HG03571 (cell line): ENCODE measurements around the gene COL4A1.
"Not testable (repeated sequence)": the region's sequence is repeated elsewhere in the genome, so short reads cannot be mapped to it uniquely, and the experiment has no call there.

Source experiments
- ATAC-seq: cut with Tn5 transposase; IDR thresholded peaks from one replicate; pipeline ENCODE4 v1.9.1; 2021; ENCODE audit not compliant: unreplicated experiment

The COL4A1 gene

DNA sequence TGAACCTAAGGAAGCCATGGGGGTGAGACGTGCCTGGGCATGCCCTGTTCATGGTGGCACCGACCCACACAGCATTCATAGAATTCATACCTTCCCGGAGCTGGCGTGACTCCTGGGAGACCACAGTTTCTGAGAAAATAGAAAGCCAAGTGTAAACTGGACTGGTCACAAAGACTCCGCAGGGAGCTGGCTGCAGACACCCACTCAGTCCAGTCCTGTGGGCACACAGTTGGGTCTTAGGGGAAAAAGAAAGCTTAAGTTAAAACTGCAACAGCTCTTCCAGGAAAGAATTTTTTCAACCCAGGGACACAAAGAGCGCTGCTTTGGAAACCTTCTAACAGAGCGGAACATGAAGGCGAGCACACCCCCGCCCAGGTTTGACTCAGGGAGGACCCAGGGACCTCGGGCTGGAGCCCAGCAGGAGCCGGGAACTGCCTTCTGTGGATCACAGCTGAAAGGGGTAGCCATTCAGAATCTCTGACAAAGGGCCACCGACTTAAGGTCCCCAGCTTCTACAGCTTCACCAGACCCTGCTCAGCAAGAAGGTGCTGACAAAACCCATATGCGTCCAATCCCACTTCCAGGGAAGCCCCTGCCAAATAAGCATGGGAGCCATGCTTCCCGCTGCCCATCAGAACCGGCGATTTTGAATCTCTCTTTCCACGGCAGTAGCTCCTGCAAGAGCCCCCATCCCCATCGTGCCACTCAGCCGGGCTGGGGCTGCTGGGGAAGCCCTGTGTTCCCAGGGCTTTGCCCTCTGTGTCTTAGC, 183.7 kb downstream of the COL4A1 start:
- ATAC-seq: no peak

DNA sequence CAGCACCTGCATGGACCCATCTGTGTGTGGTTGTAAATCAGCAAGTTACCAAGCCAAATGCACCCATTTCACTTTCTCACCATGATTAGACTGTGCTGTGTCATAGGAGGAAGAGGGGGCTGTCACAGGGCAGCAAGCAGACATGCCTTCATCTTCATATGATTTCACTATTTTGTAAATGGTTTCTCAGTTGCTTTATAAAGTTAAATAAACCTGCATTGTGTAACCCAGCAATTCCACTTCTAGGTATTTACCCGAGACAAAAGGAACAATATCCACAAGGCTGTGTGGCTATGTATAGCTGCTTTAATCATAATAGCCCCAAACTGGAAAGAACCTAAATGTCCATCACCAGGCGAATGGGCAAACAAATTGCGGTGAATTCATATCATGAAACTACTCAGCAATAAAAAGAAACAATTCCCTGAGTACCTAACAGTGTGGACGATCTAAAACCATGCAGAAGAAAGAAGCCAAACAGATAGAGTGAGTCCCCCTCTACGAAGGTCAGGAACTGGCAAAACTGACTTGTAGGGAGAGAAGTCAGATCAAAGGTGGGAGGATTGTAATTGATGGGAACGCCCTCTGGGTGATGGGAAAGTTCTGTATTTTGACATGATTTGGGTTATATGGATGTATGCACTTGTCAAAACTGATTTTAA, 185.4 kb downstream of the COL4A1 start:
- no peak for ATAC-seq

DNA sequence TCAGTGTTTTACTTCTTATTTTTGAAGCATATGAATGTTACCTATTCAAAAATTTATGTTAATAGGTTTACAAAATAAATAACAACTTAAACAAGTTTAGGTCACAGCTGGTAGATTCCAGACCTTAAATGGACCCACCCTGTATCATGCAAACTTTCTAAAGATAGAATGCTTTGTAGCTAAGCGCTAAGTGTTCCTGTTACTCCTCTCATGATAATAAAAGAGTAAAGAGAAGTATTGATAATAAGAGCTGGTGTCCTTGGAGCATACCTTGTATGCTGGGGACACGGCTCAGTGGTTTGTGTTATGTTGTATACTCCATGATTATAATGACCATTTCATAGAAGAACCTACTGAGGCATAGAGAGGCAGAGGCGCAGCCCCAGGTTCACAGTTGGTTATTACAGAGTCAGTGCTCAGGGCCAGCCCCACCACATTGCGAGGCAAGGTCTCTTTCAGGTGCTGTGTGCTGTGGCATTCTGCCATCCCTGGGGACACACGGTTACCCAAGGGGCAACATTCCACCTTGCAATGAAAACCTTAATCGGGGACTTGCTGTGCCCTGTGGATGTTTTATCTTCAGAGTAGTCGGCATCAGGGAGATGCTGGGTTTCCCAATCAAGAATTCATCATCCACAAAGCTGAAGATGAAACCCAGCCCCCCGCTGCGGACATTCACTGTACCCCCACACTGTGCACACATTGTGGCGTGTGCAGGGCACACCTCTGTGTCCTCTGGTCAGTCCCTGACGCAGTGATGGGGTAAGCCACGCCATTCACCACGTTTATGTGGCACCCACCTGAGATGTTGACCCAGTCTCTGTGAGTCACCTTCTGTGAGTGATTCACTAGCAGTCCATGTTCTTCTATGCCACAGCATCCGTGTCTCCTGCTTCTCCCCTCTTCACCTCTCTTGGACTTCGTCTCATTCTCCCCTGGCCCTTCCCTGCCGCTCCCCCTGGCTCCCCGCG, 186.7 kb downstream of the COL4A1 start:
- no peak for ATAC-seq

GRCh38 chr13:110118106-110118505, 188.9 kb downstream of the COL4A1 start:
- no peak for ATAC-seq

DNA sequence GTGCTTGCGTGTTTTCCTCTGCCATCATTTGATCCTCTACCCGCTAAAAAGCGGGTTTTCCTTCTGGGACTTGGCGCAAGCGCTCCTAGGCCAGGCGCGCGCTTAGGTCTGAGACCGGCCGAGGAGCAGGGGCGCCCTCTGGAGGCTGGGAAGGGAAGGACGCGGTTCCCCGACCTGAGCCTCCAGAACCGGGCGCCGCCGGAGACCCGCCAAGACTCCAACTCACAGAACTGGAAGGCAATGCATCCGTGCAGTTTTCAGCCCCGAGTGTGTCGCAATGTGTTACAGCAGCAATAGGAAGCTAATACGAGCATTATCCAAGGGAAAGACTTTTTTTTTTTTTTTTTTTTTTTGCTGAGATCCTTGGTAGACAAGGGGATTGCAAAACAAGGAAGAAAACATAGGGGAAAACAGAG, 190.9 kb downstream of the COL4A1 start:
- no peak for ATAC-seq

DNA sequence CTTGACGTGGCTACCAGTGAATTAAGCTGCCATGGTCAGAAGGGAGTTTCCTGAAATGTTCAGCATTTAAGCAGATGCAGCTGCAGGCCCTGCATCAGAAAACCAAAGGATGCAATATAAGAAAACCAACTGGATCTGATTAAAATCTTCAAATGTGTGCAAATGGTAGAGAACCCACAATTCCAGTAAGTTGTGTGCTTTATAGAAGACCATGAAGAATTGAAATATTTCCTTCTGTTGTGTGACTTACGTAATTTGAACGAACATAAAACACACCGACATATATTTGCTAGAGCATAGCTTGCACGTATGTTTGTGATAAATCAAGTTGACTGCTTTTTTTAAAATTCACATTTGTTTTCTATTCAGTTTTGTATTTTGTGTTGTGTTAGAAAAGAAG, 191.4 kb downstream of the COL4A1 start:
- no peak for ATAC-seq

DNA sequence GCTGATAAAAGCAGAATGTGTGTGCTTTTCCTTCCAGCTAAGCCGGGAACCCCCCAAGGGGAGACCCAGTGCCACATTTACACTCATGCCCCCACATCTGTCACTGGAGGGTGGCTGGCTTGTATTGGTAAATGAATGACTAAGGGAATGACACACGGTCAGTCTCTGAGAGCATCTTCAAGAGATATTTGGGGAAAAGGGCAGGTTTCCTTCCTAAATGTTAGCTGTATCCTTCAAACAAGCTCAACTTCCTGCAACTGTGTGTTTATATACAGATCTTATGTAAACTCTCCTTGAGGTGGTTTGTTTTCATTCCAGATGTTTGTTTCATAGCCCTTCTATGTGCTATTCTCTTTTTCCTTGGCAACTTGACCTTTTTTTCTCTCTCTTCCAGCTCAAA, 192.6 kb downstream of the COL4A1 start:
- no peak for ATAC-seq

- no peak for ATAC-seq
Observed at GRCh38 chr13:110113284-110113764, 193.6 kb downstream of the COL4A1 start.

GRCh38 chr13:110112379-110112778, 194.6 kb downstream of the COL4A1 start:
- ATAC-seq: not testable (repeated sequence)

DNA sequence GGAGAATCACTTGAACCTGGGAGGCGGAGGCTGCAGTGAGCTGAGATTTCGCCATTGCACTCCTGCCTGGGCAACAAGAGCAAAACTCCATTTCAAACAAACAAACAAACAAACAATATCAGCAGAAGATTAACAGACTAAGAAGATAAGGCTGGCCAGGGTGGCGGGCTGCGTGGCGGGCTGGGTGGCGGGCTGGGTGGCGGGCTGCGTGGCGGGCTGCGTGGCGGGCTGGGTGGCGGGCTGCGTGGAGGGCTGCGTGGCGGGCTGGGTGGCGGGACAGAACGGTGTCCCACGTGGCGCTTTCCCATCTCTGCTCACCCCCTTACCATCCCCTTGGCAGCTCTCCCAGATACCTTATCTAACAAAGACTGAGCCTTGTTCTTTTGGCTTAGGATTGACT, 196.2 kb downstream of the COL4A1 start:
- ATAC-seq: no peak

GRCh38 chr13:110109910-110110309, 197.0 kb downstream of the COL4A1 start:
- ATAC-seq: no peak

GRCh38 chr13:110109140-110109783, 197.7 kb downstream of the COL4A1 start:
- no peak for ATAC-seq

DNA sequence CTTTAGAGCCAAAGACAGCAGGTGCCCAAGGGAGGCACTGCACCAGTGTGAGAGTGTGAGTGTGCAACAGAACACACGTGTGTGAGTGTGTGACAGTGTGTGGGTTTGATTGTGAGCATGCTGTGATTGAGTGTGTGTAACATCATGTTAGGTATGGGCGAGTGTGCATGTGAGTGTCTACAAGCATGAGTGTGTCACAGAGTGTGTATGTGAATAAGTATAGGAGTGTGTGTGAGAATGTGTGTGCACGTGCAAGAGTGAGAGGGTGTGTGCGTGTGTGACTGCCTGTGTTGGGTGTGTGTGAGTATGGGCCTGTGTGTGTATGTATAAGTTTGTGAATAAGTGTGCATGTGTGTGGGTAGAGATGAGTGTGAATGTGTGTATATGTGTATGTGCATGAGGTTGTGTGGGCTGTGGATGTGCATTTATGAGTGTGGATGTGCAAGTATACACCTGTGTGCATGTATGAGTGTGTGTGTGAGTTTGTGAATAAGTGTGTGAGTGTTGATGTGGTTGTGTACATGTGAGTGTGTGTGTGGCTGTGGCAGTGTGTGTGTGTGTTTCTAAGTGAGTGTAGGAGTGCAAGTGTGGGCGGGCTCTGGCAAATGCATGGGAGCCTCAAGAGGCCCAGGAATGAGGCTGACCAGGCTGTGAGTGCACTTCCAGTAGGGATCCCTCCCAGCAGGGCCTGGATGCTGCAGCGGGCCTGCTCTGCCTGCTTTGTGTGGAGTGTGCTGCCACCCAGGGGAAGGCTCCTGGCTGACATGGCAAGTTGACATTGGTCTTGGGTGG, 198.4 kb downstream of the COL4A1 start:
- no peak for ATAC-seq

DNA sequence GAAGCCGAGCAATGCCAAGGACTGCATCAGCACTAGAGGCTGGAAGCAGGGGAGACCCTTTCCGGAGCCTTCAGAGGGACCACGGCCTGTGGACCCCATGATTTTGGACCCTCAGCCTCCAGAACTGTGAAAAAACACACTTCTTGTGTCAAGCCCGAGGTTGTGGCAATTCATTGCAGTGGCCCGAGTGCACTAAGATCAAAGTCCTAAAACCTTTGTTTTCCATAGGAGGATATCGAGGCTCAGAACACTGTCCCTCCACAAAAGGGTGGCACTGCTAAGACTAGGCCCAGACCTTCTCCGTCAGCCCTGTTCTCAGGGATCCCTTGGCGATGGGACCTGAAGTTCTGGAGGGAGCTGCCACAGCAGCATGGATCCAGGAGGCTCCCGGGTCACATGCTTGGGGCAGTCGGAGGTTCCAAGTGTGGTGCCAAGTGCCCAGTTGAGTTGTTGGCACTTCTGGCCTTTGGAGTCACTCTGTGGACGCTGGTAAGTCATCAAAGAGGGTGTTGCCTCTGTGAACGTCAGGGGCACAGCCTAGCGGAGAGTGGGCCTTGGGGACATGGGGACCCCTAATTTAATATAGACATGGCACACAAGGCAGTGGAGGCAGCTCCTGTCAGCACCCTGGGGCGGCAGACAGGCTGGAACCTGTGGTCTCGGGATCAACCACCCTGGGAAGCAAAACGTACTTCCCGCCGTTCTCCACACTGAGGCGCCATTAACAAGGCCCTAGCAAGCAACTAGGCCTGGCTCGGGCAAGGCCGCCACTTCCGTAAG, 199.2 kb downstream of the COL4A1 start:
- ATAC-seq: no peak

DNA sequence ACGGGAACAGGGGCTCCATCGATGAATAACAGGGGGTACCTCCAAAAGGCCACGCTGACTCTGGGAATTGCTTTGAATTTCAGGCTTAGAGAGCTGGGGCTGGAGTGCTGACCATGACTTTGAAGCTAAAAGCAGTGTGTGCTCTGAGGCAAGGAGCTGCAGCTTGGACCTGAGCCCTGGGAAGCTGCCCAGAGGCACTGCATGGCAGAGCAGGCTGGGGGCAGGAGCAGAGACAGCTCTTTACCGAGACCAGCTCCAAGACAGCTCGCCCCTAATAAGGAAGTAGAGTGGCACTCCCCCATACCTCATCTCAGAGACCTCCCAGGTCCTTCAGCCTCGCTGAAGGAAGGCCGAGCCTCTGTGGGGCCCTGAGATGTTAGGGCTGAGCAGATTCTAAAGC, 200.2 kb downstream of the COL4A1 start:
- ATAC-seq: no peak

DNA sequence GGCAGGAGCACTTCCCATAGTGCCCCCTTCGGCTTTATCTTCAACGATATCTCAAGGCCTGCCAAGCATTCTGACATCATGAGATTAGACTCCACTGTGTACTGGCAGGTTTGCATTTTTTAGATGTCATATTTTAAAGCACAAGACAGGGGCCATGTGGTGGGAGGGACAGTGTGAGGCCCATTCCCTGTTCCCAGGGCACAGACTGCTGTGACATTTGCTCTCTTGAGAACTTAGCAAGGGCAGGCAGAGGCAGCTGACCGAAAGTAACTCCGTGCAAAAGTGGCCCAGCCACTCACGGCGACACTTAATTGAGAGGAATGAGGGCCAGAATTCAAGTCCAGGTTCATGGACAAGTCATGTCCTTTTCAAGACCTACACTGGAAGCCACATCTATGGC, 201.8 kb downstream of the COL4A1 start:
- no peak for ATAC-seq

- ATAC-seq: no peak
Observed at GRCh38 chr13:110103534-110103933, 203.4 kb downstream of the COL4A1 start.

DNA sequence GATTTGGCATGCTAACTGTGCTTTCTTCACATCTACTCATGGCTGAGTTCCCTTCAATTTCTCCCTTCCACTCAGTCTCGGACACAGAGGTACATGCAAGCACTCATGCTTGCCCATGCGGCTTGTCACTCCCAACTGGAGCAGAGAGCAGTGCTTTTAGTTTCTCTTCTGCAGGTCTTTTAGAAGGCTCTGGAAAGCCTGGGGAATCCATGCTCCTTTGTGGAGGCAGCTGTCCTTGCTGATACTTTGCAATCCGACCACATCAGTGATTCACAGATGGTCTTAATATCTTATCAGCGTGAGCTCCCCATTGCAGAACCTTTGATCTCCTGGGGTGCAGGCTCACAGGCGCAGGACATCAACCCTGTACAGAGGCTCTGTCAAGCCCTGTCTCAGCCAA, 203.9 kb downstream of the COL4A1 start:
- no peak for ATAC-seq

GRCh38 chr13:110102053-110102452, 204.9 kb downstream of the COL4A1 start:
- no peak for ATAC-seq
